NB4 (cell line): ENCODE results near the gene YPEL3.
"Not testable (repeated sequence)": the region's sequence is repeated elsewhere in the genome, so short reads cannot be mapped to it uniquely, and the experiment has no call there.

Experiments
- DNase-seq: peaks from one replicate; pipeline ENCODE4 v3.0.0; 2010; ENCODE audit warnings: low read depth
- H3K4me3 ChIP-seq: one replicate; pipeline ENCODE4 v1.5.1; 2011; ENCODE audit warnings: mild to moderate bottlenecking, low read depth, low read length, moderate library complexity
- CTCF ChIP-seq: IDR thresholded peaks from one replicate; pipeline ENCODE4 v1.5.1; 2012; ENCODE audit warnings: low read depth, low read length
- MAX ChIP-seq: IDR thresholded peaks from 2 replicates; pipeline ENCODE4 v1.6.1; 2011; ENCODE audit warnings: low read depth, low read length
- MYC ChIP-seq: IDR thresholded peaks from 2 replicates; pipeline ENCODE4 v1.6.1; 2011; ENCODE audit warnings: low read depth, low read length
- POLR2A ChIP-seq: IDR thresholded peaks from 2 replicates; pipeline ENCODE4 v1.6.1; 2011; ENCODE audit warnings: mild to moderate bottlenecking; ENCODE audit not compliant: insufficient read length; ENCODE audit errors: extremely low read depth

The YPEL3 gene

DNA sequence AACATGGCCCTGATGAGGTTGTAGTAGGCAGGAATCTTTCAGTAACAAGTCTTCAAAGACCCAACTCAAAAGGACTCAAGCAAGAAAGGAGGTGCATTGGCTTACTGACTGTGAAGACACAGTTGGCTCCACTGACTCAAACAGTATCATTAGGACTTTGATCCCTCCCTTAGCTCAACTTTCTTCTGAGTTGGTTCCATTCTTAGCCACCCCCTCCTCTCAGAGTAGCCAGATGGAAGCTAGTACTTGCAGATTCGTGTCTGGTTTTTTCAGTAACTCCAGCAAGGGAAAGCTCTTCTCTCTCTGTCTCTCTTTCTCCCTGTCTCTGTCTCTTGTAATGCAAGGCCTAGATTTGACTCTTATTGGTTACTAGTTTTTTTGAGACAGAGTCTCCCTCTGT lies 32.0 kb upstream of the YPEL3 start:
- DNase-seq = no peak
- H3K4me3 ChIP-seq = no peak overlapping the region
- no peak for TF ChIP-seq MAX
- TF ChIP-seq CTCF = no peak

GRCh38 chr16:30125690-30126089 lies 29.7 kb upstream of the YPEL3 start:
- DNase-seq = not testable (repeated sequence)

GRCh38 chr16:30124985-30125379 lies 29.0 kb upstream of the YPEL3 start:
- no peak for DNase-seq
- TF ChIP-seq CTCF (no peak), MAX (no peak), POLR2A (no peak), MYC (no peak)
- H3K4me3 ChIP-seq = no peak overlapping the region

More at GRCh38 chr16:30125690-30126089, 29.7 kb upstream of the YPEL3 start:
- H3K4me3 ChIP-seq = not testable (repeated sequence)

GRCh38 chr16:30122604-30123160 lies 26.7 kb upstream of the YPEL3 start:
- DNase-seq = no peak

GRCh38 chr16:30121741-30122571 lies 25.9 kb upstream of the YPEL3 start:
- TF ChIP-seq POLR2A = no peak
- TF ChIP-seq MAX = no peak
- TF ChIP-seq MYC = no peak
- TF ChIP-seq CTCF = no peak
- DNase-seq = no peak
- peak overlapping the region; percentile 53 for H3K4me3 ChIP-seq

More at GRCh38 chr16:30122604-30123160, 26.7 kb upstream of the YPEL3 start:
- peak overlapping the region; percentile 53 for H3K4me3 ChIP-seq
- no peak for TF ChIP-seq POLR2A
- TF ChIP-seq MYC = no peak
- TF ChIP-seq CTCF = no peak

GRCh38 chr16:30120340-30121105 lies 24.5 kb upstream of the YPEL3 start:
- TF ChIP-seq MAX = no peak
- no peak for TF ChIP-seq CTCF
- no peak for TF ChIP-seq POLR2A
- TF ChIP-seq MYC = no peak
- no peak overlapping the region for H3K4me3 ChIP-seq
- no peak for DNase-seq
